ENCODE data around the gene NAALAD2. TPM values are rescaled to one million over a fixed set of nuclear protein-coding genes. Genes with fewer than 3 reads are reported as not detected.

Gene NAALAD2
- total and polyA plus RNA-seq, 2 experiments from 2014 or later: 3.4 to 4.3 TPM

DNA sequence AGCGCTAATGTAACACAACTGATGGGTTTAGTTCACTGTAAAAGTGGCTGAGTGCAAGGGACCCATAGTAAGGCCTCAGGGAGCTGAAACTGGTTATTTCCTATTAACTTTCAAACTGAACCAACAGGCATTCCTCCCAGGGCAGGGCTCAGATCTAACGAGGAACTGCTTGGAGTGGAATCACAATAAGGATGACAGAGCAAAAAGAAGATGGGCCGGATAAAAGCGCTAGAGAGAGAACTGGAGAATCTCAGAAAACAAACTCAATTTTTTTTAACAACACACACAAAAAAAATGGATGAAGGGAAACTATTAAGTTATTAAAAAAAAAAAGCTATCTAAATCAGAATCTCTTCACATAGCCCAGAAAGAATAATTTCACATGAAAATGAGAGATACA is 102.5 kb downstream of the NAALAD2 start:
- peak overlapping the region; percentile 69 for H3K27ac Mint-ChIP-seq
- no peaks in the 10 kb centered on the region for H3K27me3 ChIP-seq (ENCODE audit: insufficient read depth)
- H3K27me3 Mint-ChIP-seq (ENCODE audit: insufficient read depth, low read depth, poor library complexity): peaks cover 4% of the 10 kb centered on the region
- no peaks in the 10 kb centered on the region for H3F3A ChIP-seq (replicated peaks; ENCODE audit: low read depth)
- H3K4me1 ChIP-seq (ENCODE audit: insufficient read depth): 0 out of 2 replicates have a peak, but pooled peaks cover 4% of the 10 kb centered on the region
- peaks cover 3% of the 10 kb centered on the region; the same call in 2 of the 3 replicates for H3K36me3 Mint-ChIP-seq (ENCODE audit: low read depth)
- no peak overlapping the region for H3K27ac ChIP-seq (ENCODE audit: low read depth)
- H3K4me2 ChIP-seq: no peak overlapping the region
- H3K4me1 Mint-ChIP-seq: peaks cover 12% of the 10 kb centered on the region; the same call in 2 of the 3 replicates
- H3K79me2 ChIP-seq (replicated peaks; ENCODE audit: insufficient read depth): no peaks in the 10 kb centered on the region
- no peak overlapping the region for H3K4me3 Mint-ChIP-seq
- ATAC-seq: no peak; the same call in 2 of the 3 replicates
- no peaks in the 10 kb centered on the region for H3K36me3 ChIP-seq (ENCODE audit: insufficient read depth)
- peak; percentile 16 for DNase-seq (ENCODE audit: low spot score)
- H2AFZ ChIP-seq: no peak overlapping the region
- H3K9me3 Mint-ChIP-seq: peaks cover 6% of the 10 kb centered on the region
- TF ChIP-seq POLR2AphosphoS5 (IDR thresholded peaks at IDR 0.05; ENCODE audit: low read depth) (no peak), ZNF114 (CRISPR knock-in tag; IDR thresholded peaks at IDR 0.05) (no peak), CREB1 (CRISPR knock-in tag; IDR thresholded peaks at IDR 0.05; ENCODE audit: low read depth) (no peak), EZH2 (IDR thresholded peaks at IDR 0.05; ENCODE audit: low read depth, unreplicated experiment) (no peak), ETS1 (IDR thresholded peaks at IDR 0.05) (no peak), EZH2phosphoT487 (IDR thresholded peaks at IDR 0.05; ENCODE audit: unreplicated experiment) (no peak), ZNF331 (CRISPR knock-in tag; IDR thresholded peaks at IDR 0.05; ENCODE audit: low read depth) (no peak), JUNB (IDR thresholded peaks at IDR 0.05; ENCODE audit: unreplicated experiment) (no peak), NANOG (IDR thresholded peaks at IDR 0.05; ENCODE audit: borderline replicate concordance) (no peak), STAT1 (IDR thresholded peaks at IDR 0.05; ENCODE audit: unreplicated experiment) (no peak), ZNF462 (CRISPR knock-in tag; IDR thresholded peaks at IDR 0.05) (no peak), REST (IDR thresholded peaks at IDR 0.05; ENCODE audit: unreplicated experiment) (no peak)
- TF ChIP-seq, protein P1, sequence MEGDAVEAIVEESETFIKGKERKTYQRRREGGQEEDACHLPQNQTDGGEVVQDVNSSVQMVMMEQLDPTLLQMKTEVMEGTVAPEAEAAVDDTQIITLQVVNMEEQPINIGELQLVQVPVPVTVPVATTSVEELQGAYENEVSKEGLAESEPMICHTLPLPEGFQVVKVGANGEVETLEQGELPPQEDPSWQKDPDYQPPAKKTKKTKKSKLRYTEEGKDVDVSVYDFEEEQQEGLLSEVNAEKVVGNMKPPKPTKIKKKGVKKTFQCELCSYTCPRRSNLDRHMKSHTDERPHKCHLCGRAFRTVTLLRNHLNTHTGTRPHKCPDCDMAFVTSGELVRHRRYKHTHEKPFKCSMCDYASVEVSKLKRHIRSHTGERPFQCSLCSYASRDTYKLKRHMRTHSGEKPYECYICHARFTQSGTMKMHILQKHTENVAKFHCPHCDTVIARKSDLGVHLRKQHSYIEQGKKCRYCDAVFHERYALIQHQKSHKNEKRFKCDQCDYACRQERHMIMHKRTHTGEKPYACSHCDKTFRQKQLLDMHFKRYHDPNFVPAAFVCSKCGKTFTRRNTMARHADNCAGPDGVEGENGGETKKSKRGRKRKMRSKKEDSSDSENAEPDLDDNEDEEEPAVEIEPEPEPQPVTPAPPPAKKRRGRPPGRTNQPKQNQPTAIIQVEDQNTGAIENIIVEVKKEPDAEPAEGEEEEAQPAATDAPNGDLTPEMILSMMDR (conservative IDR thresholded peaks at IDR 0.05; ENCODE audit: low read depth in 2 of 2): no peak
- H3K9me2 ChIP-seq (ENCODE audit: insufficient read depth): no peaks in the 10 kb centered on the region
- H3K4me3 ChIP-seq: no peak overlapping the region
- H4K20me1 ChIP-seq (replicated peaks; ENCODE audit: insufficient read depth): no peaks in the 10 kb centered on the region
